CD4-positive, alpha-beta T cell (primary cell): Measurements from ENCODE around the gene KCNH2. TPM values are rescaled to one million over a fixed set of nuclear protein-coding genes. Genes with fewer than 3 reads are reported as not detected.

Source experiments
- ATAC-seq: fragments of 200-7000 bp; cut with Tn5 transposase; one replicate; pipeline ENCODE4 v1.10.0; 2022; ENCODE audit warnings: mild to moderate bottlenecking; ENCODE audit not compliant: poor library complexity
- CTCF ChIA-PET: fragments of 350-600 bp; sonication (Branson Sonifier 250); formaldehyde crosslinking; loops from one replicate; lab custom pipeline; 2021; ENCODE audit warnings: antibody characterized with exemption, inconsistent platforms; lab: Charles Lee
- POLR2A ChIA-PET: fragments of 350-600 bp; sonication (Branson Sonifier 250); formaldehyde crosslinking; loops from one replicate; lab custom pipeline; 2021; ENCODE audit warnings: antibody characterized with exemption, inconsistent platforms; lab: Charles Lee
- DNase-seq, 14 experiments: peaks; one replicate each; pipeline ENCODE4 v3.0.0-alpha.2; 2013 to 2020; ENCODE audit warnings: mixed read lengths in 2 of 14
- H3K27ac ChIP-seq, 2 donors: one replicate each; pipeline versions ENCODE4 v1.5.1 to v1.7.0; 2013; ENCODE audit warnings: low read length in 2 of 2, low read depth in 1 of 2, mild to moderate bottlenecking in 1 of 2
- H3K27me3 ChIP-seq, 2 experiments: 1 replicate in 1 of 2; 2 replicates in 1 of 2; pipeline versions ENCODE4 v1.6.1 to v1.7.0; 2013; ENCODE audit warnings: low read length in 2 of 2, control low read depth in 1 of 2, mild to moderate bottlenecking in 1 of 2, moderate library complexity in 1 of 2; ENCODE audit not compliant: insufficient read depth in 2 of 2, control insufficient read depth in 1 of 2
- H3K36me3 ChIP-seq: one replicate; pipeline ENCODE4 v1.6.1; 2013; ENCODE audit warnings: low read length, control low read depth; ENCODE audit not compliant: insufficient read depth
- H3K4me1 ChIP-seq: one replicate; pipeline ENCODE4 v1.6.1; 2013; ENCODE audit warnings: low read length, control low read depth; ENCODE audit not compliant: insufficient read depth
- H3K4me3 ChIP-seq: one replicate; pipeline ENCODE4 v1.5.1; 2013; ENCODE audit warnings: mild to moderate bottlenecking, low read length, moderate library complexity
- H3K9me3 ChIP-seq, 2 experiments: 1 replicate in 1 of 2; 2 replicates in 1 of 2; pipeline versions ENCODE4 v1.6.1 to v1.7.0; 2013; ENCODE audit warnings: low read length in 2 of 2, mild to moderate bottlenecking in 2 of 2, control low read depth in 1 of 2, moderate library complexity in 1 of 2; ENCODE audit not compliant: control insufficient read depth in 1 of 2, insufficient read depth in 1 of 2
- H3K27ac Mint-ChIP-seq: one replicate; pipeline ENCODE4 v1.8.0; 2020; ENCODE audit warnings: mixed read lengths
- H3K27me3 Mint-ChIP-seq: one replicate; pipeline ENCODE4 v1.8.0; 2021; ENCODE audit warnings: mixed read lengths
- H3K36me3 Mint-ChIP-seq: one replicate; pipeline ENCODE4 v1.8.0; 2021; ENCODE audit warnings: low read depth, mixed read lengths
- H3K4me1 Mint-ChIP-seq: one replicate; pipeline ENCODE4 v1.8.0; 2021; ENCODE audit warnings: low read depth, mixed read lengths
- H3K4me3 Mint-ChIP-seq: one replicate; pipeline ENCODE4 v1.8.0; 2020; ENCODE audit warnings: mild to moderate bottlenecking, mixed read lengths
- H3K9me3 Mint-ChIP-seq: one replicate; pipeline ENCODE4 v1.8.0; 2020; ENCODE audit warnings: mixed read lengths
- CTCF ChIP-seq: fragments of 200-600 bp; IDR thresholded peaks from one replicate; pipeline ENCODE4 v1.8.0; 2022; ENCODE audit warnings: antibody characterized with exemption, mild to moderate bottlenecking
- intact Hi-C, 2 experiments: fragments of 100-400 bp; cut with DNase I in 1 of 2; cut with micrococcal nuclease in 1 of 2; formaldehyde crosslinking; loops; one replicate each; pipeline versions ENCODE4 v1.15.1 to v1.9.0; 2023 to 2025; cut with DNase I, micrococcal nuclease
- total RNA-seq, 174 experiments: library from RNA in 2 of 174; stranded (reverse) in 2 of 174; gene quantifications; one replicate each; pipeline ENCODE4 v1.2.3 and lab custom pipeline; 2021 to 2026

KCNH2 gene
- total RNA-seq, 2 experiments from 2014 or later: 1.9 to 2.3 TPM

GRCh38 chr7:150970424-150970823, 7.7 kb downstream of the KCNH2 start:
- intact Hi-C loops: loop anchor here in 1 of 2 experiments (10.0 kb wide), 1 partner anchor 114 kb away; the partner anchor contains the start of genes AGAP3, FASTK and TMUB1
- Mint-ChIP-seq H3K4me1 (peaks cover 45% of the 10 kb centered on the region), H3K27me3 (peaks cover 2% of the 10 kb centered on the region), H3K4me3 (no peak overlapping the region), H3K9me3 (no peaks in the 10 kb centered on the region), H3K27ac (no peak overlapping the region), H3K36me3 (no peaks in the 10 kb centered on the region)
- ATAC-seq: no peak
- H3K27me3 ChIP-seq: peaks cover 1 to 2% of the 10 kb centered on the region in 2 experiments
- ChIA-PET CTCF (no interaction called here), POLR2A (no interaction called here)
- H3K4me3 ChIP-seq: no peak overlapping the region
- no peak for DNase-seq
- TF ChIP-seq CTCF: no peak
- no peaks in the 10 kb centered on the region for H3K9me3 ChIP-seq
- H3K36me3 ChIP-seq: no peaks in the 10 kb centered on the region
- peaks cover 32% of the 10 kb centered on the region for H3K4me1 ChIP-seq
- H3K27ac ChIP-seq: no peak overlapping the region

- ATAC-seq (no peak), DNase-seq (no peak)
- H3K36me3 Mint-ChIP-seq: no peaks in the 10 kb centered on the region
- CTCF ChIA-PET: interaction anchor here (1.3 kb wide), 1 partner anchor 49 kb away, joined by 3 read pairs; no protein-coding TSS in a partner anchor
- no peaks in the 10 kb centered on the region for H3K9me3 Mint-ChIP-seq
- Histone ChIP-seq H3K9me3 (no peaks in the 10 kb centered on the region), H3K27ac (no peak overlapping the region), H3K27me3 (peaks cover 0 to under 1% of the 10 kb centered on the region in 2 experiments), H3K36me3 (no peaks in the 10 kb centered on the region), H3K4me3 (no peak overlapping the region), H3K4me1 (peaks cover 31% of the 10 kb centered on the region)
- no peaks in the 10 kb centered on the region for H3K27me3 Mint-ChIP-seq
- no peak for TF ChIP-seq CTCF
- no peak overlapping the region for H3K27ac Mint-ChIP-seq
- POLR2A ChIA-PET: no interaction called here
- intact Hi-C loops: no loop called here
- H3K4me1 Mint-ChIP-seq: peaks cover 39% of the 10 kb centered on the region
- H3K4me3 Mint-ChIP-seq: no peak overlapping the region
Observed at GRCh38 chr7:150969475-150969874, 8.6 kb downstream of the KCNH2 start.

GRCh38 chr7:150968734-150969372, 9.3 kb downstream of the KCNH2 start:
- no peaks in the 10 kb centered on the region for H3K36me3 Mint-ChIP-seq
- intact Hi-C loops: no loop called here
- ChIA-PET CTCF (interaction anchor here (1.2 to 1.3 kb wide), 2 partner anchors 17 to 50 kb away, joined by 3 read pairs; no protein-coding TSS in a partner anchor), POLR2A (no interaction called here)
- H3K9me3 Mint-ChIP-seq: no peaks in the 10 kb centered on the region
- DNase-seq (no peak), ATAC-seq (no peak)
- Histone ChIP-seq H3K36me3 (no peaks in the 10 kb centered on the region), H3K4me3 (no peak overlapping the region), H3K27me3 (peaks cover 0 to 2% of the 10 kb centered on the region in 2 experiments), H3K9me3 (no peaks in the 10 kb centered on the region), H3K4me1 (peaks cover 27% of the 10 kb centered on the region), H3K27ac (no peak overlapping the region)
- peaks cover 32% of the 10 kb centered on the region for H3K4me1 Mint-ChIP-seq
- H3K4me3 Mint-ChIP-seq: no peak overlapping the region
- TF ChIP-seq CTCF: no peak
- H3K27me3 Mint-ChIP-seq: no peaks in the 10 kb centered on the region
- H3K27ac Mint-ChIP-seq: no peak overlapping the region
